GM12874 (cell line): ENCODE results near the gene NCKAP5.

Experiments used
- CTCF ChIP-seq: IDR thresholded peaks from 2 replicates; pipeline ENCODE4 v1.5.1; 2011; ENCODE audit warnings: low read depth, mild to moderate bottlenecking, control low read depth, low read length, moderate library complexity; ENCODE audit not compliant: insufficient read depth

Gene NCKAP5

GRCh38 chr2:133364636-133365035 lies 203.6 kb downstream of the NCKAP5 start:
- no peak for TF ChIP-seq CTCF

GRCh38 chr2:133363884-133364283 lies 204.4 kb downstream of the NCKAP5 start:
- TF ChIP-seq CTCF, result no peak

- TF ChIP-seq CTCF, result no peak
Measured at GRCh38 chr2:133362061-133362476, 206.2 kb downstream of the NCKAP5 start.

DNA sequence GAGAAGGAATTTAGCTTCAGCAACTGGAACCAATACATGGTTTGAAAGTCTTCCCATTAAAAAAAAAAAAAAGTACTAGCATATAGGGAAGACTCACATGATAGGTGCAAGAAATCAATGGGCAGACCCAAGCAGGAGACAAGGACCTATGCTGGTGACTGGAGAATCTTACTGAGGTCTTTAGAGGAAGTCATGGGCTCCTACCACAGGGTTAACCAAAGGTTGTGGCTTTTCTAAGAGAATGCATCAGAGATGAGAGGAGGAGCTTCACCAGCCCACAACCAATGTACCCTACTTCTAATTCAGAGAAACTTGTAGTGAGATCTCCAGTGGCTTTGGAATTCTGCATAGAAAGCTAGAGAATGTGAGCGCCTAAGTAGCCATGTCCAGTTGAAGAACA lies 207.4 kb downstream of the NCKAP5 start:
- TF ChIP-seq CTCF, result no peak

DNA sequence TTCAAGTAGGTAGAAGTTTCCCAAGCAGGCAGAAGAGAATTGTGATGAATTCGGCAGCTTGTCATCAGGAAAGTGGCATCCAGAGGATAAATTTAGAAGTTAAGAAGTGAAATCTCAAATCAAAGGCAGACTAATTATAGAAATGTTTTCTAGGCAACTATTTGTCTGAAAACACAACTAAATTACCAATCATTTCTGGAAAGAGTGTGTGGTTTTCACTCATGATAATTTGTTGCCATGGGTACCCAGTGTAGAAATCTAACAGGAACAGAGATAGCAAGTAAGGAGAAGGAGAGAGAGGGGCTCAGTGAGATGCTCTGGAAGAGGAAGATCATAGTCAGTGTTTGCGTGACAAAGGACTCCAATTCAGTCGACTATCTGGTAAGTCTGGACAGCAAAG lies 208.1 kb downstream of the NCKAP5 start:
- TF ChIP-seq CTCF, result no peak

DNA sequence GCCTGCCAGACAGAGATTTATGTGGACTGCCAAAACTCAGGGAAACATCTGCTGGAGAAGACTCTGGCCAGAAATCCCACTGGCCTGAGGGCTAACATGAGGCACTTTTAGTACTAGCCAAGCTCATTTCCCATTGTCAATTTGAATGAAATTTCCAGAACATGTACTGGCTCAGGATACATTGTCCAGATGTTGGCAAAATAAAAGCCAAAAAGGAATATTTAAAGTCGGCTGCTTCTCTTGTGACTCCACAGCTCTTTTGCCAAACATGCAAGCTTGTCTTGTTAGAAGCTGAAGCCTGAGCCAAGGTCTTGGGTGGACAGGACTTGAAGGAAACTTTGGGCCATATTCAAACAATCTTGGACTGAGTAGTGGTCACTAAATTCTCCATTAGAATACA lies 215.5 kb downstream of the NCKAP5 start:
- no peak for TF ChIP-seq CTCF

- TF ChIP-seq CTCF, result no peak
Measured at GRCh38 chr2:133346654-133347053, 221.6 kb downstream of the NCKAP5 start.

DNA sequence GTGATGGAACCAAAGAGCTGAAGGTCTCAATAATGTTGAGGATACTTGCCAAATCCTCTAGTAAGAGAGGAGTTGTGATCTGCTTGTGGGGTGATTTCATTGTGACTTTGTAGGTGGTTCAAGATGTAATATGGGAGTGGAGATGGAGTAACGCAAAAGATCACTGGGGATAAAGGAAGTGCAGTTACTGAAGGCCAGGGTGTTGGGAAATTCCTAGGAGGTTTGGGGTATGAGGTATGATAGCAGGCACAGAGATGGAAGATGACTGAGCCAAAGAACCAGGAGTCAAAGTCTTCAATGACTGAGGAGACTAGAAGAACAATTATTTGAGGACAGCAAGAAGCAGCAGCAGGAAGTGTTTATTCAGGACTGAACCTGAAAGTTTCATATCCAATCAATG lies 222.6 kb downstream of the NCKAP5 start:
- no peak for TF ChIP-seq CTCF
